Fibroblast of lung (primary cell): ENCODE data around the gene VWA8.

ENCODE experiments used
- EZH2 ChIP-seq: IDR thresholded peaks from 2 replicates; pipeline ENCODE4 v1.5.1; 2012; ENCODE audit warnings: low read length, control low read depth, mild to moderate bottlenecking; ENCODE audit errors: missing control alignments
- TF ChIP-seq, protein P1 (sequence below), 2 donors: IDR thresholded peaks in 1 of 2; conservative IDR thresholded peaks in 1 of 2; 1 replicate in 1 of 2; 2 replicates in 1 of 2; pipeline ENCODE4 v1.5.1; 2011 to 2012; ENCODE audit warnings: low read length in 2 of 2, control low read depth in 1 of 2, inconsistent platforms in 1 of 2, low read depth in 1 of 2, mild to moderate bottlenecking in 1 of 2

DNA sequence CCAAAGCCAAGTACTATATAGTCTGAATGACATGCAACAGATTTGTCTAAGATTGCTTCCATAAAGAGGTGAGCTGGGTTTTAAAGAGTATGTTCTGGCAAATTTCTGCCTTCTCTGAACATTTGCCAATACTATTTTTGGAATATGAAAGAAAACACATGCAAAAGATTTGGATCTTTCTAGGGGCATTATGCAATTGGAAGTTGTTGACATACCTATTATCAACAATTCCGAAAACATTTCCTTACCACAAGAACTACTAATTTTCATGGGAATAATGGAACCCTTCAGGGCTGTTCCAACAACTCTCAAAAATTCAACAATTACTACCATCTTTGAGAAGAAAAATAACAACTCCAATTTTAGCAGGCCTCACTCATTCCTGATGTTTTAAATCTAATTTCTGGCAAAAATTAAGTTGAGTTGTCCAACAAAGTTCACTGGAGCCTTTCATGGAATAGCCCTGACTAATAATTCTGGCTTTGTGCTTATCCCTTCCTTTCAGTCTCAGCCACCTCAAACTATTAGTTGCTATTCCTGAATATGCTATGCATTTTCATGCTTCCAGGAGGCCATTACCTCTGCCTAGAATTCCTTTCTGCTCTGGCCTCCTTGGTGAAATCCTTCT, 253.6 kb downstream of the VWA8 start:
- TF ChIP-seq, protein P1, sequence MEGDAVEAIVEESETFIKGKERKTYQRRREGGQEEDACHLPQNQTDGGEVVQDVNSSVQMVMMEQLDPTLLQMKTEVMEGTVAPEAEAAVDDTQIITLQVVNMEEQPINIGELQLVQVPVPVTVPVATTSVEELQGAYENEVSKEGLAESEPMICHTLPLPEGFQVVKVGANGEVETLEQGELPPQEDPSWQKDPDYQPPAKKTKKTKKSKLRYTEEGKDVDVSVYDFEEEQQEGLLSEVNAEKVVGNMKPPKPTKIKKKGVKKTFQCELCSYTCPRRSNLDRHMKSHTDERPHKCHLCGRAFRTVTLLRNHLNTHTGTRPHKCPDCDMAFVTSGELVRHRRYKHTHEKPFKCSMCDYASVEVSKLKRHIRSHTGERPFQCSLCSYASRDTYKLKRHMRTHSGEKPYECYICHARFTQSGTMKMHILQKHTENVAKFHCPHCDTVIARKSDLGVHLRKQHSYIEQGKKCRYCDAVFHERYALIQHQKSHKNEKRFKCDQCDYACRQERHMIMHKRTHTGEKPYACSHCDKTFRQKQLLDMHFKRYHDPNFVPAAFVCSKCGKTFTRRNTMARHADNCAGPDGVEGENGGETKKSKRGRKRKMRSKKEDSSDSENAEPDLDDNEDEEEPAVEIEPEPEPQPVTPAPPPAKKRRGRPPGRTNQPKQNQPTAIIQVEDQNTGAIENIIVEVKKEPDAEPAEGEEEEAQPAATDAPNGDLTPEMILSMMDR (conservative IDR thresholded peaks at IDR 0.05 in 1 of 2, IDR thresholded peaks at IDR 0.05 in 1 of 2; ENCODE audit: low read depth in 1 of 2, low read length in 2 of 2) = no peak
- TF ChIP-seq EZH2 = no peak
